Mesenteric fat pad (tissue), 1 donor: ENCODE measurements around the gene FBLN2. TPM values are rescaled to one million over a fixed set of nuclear protein-coding genes. Genes with fewer than 3 reads are reported as not detected.

ENCODE experiments used
- DNase-seq: peaks from one replicate; pipeline ENCODE4 v3.0.0-alpha.2; 2020; ENCODE audit warnings: low spot score
- total RNA-seq: library from RNA; stranded (reverse); fragmentation: NEBNext Ultra II Directional; extraction: Animal tissue kit (Norgen Biotek cat#: 25700); gene quantifications from one replicate; pipeline ENCODE4 v1.2.1, GENCODE V29; 2021
- donor health status: DM: yes; HTN: yes; CAD: no.

The FBLN2 gene
- total RNA-seq, 1 donor from 2014 or later: 269 TPM

- DNase-seq: no peak
Observed at GRCh38 chr3:13636874-13637273, 87.9 kb downstream of the FBLN2 start.

- no peak for DNase-seq
Observed at GRCh38 chr3:13637311-13637891, 88.5 kb downstream of the FBLN2 start.

GRCh38 chr3:13637953-13638352 is 89.0 kb downstream of the FBLN2 start:
- DNase-seq: no peak

GRCh38 chr3:13638927-13639326 is 90.0 kb downstream of the FBLN2 start:
- DNase-seq: no peak

DNA sequence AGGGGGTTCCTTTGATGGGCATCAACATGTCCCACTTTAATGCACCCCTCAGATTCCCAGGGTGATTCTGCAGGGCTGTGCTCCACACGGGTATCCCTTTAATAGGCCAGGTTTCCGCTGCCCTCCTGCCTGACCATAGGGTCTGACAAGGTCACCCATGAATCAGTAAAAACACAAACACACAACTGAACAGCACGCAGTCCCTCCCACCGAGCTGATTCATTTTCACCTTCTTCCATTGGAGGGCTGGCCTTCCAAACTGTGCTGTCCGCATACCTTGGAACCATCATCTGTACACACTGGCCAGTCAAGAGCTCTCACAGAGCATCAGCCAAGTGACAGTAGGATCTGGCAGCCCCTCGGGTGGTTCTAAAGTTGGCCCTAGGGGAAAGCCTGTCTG is 93.7 kb downstream of the FBLN2 start:
- DNase-seq: no peak

DNA sequence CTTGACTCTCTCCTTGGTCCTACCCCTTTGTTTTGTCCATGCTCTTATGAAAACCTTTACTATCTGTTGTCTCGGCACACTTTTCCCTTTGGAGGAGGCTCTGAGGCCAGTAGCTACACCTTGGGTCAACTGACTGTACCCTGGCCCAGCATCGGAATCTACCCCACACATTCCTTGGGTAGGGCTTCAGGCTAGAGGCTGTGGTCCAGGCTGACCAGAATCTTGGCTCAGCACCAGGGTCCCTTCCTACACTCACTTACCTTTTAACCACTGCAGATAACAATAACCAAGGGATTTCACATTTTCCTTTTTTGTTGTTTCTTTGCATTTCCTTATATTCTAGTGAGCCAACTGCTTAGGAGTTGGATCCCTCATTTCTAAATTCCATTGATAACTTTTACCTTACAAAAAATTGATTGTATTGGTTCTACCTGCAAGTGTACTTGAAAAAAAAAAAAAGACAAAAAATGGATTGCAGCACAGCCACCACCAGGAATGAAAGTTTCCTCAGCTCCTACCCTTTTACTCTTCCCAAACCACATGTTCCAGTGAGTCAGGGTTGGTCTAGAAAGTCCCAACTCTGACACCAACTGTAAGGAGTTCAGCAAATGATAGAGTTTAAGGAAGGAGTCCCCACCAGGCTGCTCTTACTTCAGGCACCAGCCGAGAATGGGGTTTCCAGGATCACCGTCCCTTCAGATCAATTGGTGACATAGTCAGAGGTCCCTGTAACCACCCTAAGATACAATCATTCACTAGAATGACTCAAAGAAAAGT is 95.6 kb downstream of the FBLN2 start:
- no peak for DNase-seq

DNA sequence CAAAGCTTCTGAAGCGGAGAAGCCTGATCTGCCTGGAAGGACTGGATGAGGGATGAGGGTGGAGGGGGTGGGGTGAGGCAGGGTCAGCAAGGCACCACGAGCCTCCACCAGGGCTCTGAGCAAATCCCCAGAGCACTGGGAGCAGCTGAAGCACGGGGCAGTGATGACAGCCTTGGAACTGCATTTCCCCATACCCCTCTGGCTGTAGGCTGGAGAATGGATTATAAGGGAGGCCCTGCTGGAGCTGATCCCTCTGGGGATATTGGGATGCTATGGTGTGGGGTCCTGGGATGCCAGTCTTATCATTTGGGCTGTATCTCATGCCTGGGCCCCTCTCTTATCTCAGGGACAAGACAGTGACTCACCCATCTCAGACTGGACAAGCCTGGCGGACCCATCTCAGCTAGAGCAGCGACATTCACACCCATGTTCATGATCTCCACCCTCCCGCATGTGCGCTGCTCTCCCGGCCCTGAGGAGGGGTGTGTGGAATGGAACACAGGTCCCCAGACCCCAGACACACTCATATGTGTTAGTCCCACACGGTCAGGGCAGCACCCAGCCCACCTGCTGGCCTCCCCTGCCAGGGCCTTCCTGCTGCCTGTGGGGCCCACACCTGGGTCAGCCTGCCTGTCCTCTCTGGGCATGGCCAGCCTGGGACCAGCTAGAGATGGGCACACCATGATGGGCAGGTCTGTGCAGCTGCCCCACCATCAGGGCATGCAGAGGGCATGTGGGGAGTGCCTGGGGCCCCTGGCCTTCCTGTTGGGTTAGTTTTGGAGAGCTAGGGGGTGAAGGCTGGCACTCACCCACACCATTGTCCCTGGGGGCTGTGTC is 97.1 kb downstream of the FBLN2 start:
- DNase-seq: no peak

GRCh38 chr3:13647298-13648059 is 98.6 kb downstream of the FBLN2 start:
- no peak for DNase-seq

GRCh38 chr3:13648060-13649001 is 99.4 kb downstream of the FBLN2 start:
- no peak for DNase-seq

DNA sequence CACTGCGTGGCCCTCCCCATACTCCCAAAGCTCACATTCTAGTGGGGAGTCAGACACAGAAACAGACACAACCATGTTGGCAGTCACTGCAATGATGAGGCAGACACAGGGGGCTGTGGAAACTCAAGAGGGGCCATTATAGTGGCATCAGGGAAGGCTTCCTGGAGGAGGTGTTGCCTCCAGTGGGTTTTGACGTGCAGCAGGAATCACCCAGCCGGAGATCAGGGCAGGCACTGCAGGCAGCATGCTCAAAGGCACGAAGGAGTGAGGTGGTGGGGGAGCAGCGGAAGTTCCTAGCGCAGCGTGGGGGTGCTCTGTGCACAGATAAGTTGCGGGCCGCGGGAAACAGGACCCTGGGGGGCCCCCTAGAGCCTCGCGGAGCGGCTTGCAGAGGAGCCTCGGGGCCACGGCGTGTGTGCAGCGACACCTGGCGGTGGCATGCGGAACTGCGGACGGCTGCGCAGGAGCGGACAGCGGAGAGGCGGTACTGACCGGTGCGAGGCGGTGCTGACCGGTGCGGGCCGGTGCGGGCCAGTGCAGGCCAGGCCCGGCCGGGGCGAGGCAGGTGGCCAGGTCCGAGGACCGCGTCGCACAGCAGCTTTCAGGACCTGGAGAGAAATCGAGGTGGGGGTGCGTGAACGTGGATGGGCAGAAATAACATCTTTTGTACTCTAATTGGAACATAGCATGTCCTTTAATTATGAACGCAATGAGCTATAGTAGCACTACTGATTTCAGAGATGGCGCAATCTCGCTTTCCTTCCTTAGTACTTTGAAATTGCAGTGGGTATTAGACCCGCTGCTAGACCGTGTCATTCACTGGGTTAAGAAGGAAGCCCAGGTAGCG is 101.5 kb downstream of the FBLN2 start:
- DNase-seq: peak; percentile 94

GRCh38 chr3:13651057-13651400 is 102.1 kb downstream of the FBLN2 start:
- no peak for DNase-seq

GRCh38 chr3:13651775-13652428 is 103.0 kb downstream of the FBLN2 start:
- DNase-seq: no peak

DNA sequence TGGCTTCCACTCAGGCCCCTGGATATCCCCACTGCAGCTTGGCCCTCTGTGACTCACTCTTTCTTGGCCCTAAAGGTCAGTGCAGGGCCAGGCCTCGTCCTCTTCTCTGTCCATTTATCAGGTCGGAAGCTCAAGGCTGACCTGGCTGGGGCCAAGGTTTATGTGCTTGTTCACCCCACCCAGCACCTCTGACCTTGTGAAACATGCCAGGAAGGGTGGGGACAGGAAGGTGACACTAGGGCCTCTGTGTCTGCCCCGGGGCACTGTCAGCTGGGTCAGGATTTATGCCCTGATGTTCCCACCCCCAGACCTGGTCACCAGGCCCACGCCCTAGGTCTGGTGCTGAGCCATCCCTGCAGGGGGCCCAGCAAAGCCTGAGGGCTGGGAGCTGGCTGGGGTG is 103.8 kb downstream of the FBLN2 start:
- no peak for DNase-seq

GRCh38 chr3:13653631-13654279 is 104.8 kb downstream of the FBLN2 start:
- DNase-seq: no peak

- DNase-seq: no peak
Observed at GRCh38 chr3:13654330-13655060, 105.6 kb downstream of the FBLN2 start.

DNA sequence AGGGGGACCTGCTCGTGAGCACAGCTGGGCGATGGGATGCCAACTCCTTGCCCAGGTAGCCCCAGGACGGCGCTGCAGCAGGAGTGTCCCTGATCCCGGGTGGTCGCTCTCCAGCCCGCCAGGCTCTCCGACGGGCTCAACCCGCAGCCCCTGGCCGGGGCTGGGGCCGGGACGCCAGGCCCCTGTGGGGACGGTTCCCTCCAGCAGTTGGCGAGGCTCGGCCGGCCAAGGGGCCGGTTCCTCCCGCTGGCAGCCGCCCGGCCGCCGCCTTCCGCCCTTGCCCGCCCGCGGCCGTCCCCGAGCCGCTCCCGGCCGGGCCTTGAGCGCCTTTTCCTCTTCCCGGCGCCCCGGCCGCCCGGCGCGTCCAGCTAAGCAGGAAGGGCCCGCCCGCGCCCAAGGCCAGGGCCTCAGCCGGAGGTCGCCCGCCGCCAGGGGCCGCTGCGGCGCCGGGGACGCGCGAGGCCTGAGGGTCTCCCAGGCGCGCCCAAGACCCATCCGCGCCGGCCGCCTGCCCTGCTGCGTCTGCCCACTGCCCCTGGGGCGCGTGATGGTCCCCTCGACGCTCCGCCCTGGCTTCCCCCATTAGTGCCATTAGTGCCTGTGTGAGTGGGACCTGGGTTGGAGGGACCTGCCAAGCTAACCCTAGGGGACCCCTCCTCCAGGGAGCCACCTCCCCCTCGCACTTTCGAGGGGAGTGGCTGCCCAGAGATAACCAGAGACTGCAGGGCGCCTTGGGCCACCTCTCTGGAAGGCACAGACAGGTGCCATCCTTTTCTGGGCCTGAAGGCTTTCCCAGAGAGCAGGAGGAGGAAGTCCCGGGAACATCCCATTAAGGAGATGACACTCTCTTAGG is 106.4 kb downstream of the FBLN2 start:
- DNase-seq: no peak
